ENCODE results near the gene GPR39.

DNA sequence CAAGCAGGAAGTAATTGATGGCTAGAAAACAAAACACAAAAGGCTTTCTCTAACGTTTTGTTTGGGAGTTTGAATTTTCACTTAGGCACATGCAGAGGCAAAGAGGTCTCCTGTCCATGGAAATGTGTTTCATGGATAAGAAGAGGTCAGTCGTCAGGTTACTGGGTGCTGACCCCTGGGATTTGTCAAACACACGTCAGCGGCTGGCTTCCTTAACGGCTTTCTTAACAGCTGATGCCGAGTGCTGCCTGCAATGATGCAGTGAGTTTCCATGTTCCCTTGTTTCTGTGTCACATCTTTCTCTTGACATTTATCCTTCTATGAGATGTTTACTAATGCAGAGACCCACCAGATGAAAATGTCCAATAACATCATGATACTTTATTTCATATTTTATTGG is 31.7 kb downstream of the GPR39 start:
- TF ChIP-seq, protein P1, sequence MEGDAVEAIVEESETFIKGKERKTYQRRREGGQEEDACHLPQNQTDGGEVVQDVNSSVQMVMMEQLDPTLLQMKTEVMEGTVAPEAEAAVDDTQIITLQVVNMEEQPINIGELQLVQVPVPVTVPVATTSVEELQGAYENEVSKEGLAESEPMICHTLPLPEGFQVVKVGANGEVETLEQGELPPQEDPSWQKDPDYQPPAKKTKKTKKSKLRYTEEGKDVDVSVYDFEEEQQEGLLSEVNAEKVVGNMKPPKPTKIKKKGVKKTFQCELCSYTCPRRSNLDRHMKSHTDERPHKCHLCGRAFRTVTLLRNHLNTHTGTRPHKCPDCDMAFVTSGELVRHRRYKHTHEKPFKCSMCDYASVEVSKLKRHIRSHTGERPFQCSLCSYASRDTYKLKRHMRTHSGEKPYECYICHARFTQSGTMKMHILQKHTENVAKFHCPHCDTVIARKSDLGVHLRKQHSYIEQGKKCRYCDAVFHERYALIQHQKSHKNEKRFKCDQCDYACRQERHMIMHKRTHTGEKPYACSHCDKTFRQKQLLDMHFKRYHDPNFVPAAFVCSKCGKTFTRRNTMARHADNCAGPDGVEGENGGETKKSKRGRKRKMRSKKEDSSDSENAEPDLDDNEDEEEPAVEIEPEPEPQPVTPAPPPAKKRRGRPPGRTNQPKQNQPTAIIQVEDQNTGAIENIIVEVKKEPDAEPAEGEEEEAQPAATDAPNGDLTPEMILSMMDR (IDR thresholded peaks at IDR 0.05): no peak
- no peak for TF ChIP-seq POLR2AphosphoS5 (IDR thresholded peaks at IDR 0.05)
